A172 (cell line): ENCODE data around the gene GNLY. TPM values are rescaled to one million over a fixed set of nuclear protein-coding genes. Genes with fewer than 3 reads are reported as not detected.

Experiments
- DNase-seq: peaks from one replicate; pipeline ENCODE4 v3.0.0-alpha.2; 2015; ENCODE audit warnings: low spot score
- total RNA-seq: library from RNA; depleted of rRNA; stranded (reverse); fragments of >200 nt; shearing (Covaris generic); gene quantifications from 2 replicates; pipeline ENCODE4 v1.2.3, GENCODE V29; 2014; rRNA removed

GNLY gene
- total RNA-seq, 1 experiment from 2014 or later = not detected

- no peak for DNase-seq
Measured at GRCh38 chr2:85744055-85744454, 49.9 kb downstream of the GNLY start.

- no peak for DNase-seq
Measured at GRCh38 chr2:85744741-85745601, 50.8 kb downstream of the GNLY start.

- no peak for DNase-seq
Measured at GRCh38 chr2:85745619-85746018, 51.5 kb downstream of the GNLY start.

GRCh38 chr2:85746321-85747004 is 52.3 kb downstream of the GNLY start:
- no peak for DNase-seq

- DNase-seq = no peak
Measured at GRCh38 chr2:85747441-85747840, 53.3 kb downstream of the GNLY start.

GRCh38 chr2:85748039-85748734 is 54.0 kb downstream of the GNLY start:
- no peak for DNase-seq

Other genes starting within 250 kb of the GNLY start
- gene MAT2A, start 155.2 kb upstream of the GNLY start, total RNA-seq = 94.6 and 95.2 TPM in 2 replicates
- gene GGCX, start 132.9 kb upstream of the GNLY start, total RNA-seq = 28.1 and 31.5 TPM in 2 replicates
- 1.3 and 1.5 TPM in 2 replicates for gene VAMP8, start 116.8 kb upstream of the GNLY start, total RNA-seq
- 36.2 and 51.0 TPM in 2 replicates for gene VAMP5, start 109.9 kb upstream of the GNLY start, total RNA-seq
- 262 and 285 TPM in 2 replicates for gene RNF181, start 98.6 kb upstream of the GNLY start, total RNA-seq
- gene TMEM150A, start 91.7 kb upstream of the GNLY start, total RNA-seq = 9.8 and 11.7 TPM in 2 replicates
- gene C2orf68, start 82.3 kb upstream of the GNLY start, total RNA-seq = 26.7 and 27.2 TPM in 2 replicates
- gene USP39, start 78.2 kb upstream of the GNLY start, total RNA-seq = 106 and 136 TPM in 2 replicates
- not detected in 2 replicates for gene SFTPB, start 26.2 kb upstream of the GNLY start, total RNA-seq
- 1.7 and 3.2 TPM in 2 replicates for gene ATOH8, start 59.6 kb downstream of the GNLY start, total RNA-seq
- 18.7 and 30.0 TPM in 2 replicates for gene ST3GAL5, start 194.6 kb downstream of the GNLY start, total RNA-seq